Neural cell (in vitro differentiated cells): ENCODE data around the gene SETX. TPM values are rescaled to one million over a fixed set of nuclear protein-coding genes. Genes with fewer than 3 reads are reported as not detected.

Experiments
- H2AFZ ChIP-seq: fragments of 200-600, 300-800 bp; sonication (generic), shearing (Covaris generic); 2 replicates; pipeline ENCODE4 v1.6.0; 2014; ENCODE audit warnings: low read depth, mild to moderate bottlenecking, antibody characterized with exemption, low read length, moderate library complexity
- H3F3A ChIP-seq: fragments of 200-600 bp; shearing (Covaris generic); 2 replicates; pipeline ENCODE4 v1.6.1; 2016; ENCODE audit warnings: mild to moderate bottlenecking, moderate library complexity, mixed read lengths, antibody characterized with exemption, low read length; ENCODE audit not compliant: insufficient read depth, poor library complexity, severe bottlenecking
- H3K27ac ChIP-seq: fragments of 200-600, 300-800 bp; sonication (generic), shearing (Covaris generic); 2 replicates; pipeline ENCODE4 v1.5.1; 2014; ENCODE audit warnings: mild to moderate bottlenecking, low read length, moderate library complexity
- H3K27me3 ChIP-seq: fragments of 300-800, 200-600 bp; sonication (generic), shearing (Covaris generic); 2 replicates; pipeline ENCODE4 v1.6.0; 2014; ENCODE audit warnings: mild to moderate bottlenecking, low read depth, low read length, moderate library complexity; ENCODE audit not compliant: insufficient read depth
- H3K36me3 ChIP-seq: fragments of 300-800, 200-600 bp; sonication (generic), shearing (Covaris generic); 2 replicates; pipeline ENCODE4 v1.5.1; 2014; ENCODE audit warnings: mild to moderate bottlenecking, antibody characterized with exemption, low read length, moderate library complexity; ENCODE audit not compliant: insufficient read depth
- H3K4me2 ChIP-seq: fragments of 300-800, 200-600 bp; sonication (generic), shearing (Covaris generic); 2 replicates; pipeline ENCODE4 v1.6.0; 2014; ENCODE audit warnings: mild to moderate bottlenecking, low read length
- H3K4me3 ChIP-seq: fragments of 300-800, 200-600 bp; sonication (generic), shearing (Covaris generic); 2 replicates; pipeline ENCODE4 v1.5.1; 2014; ENCODE audit warnings: mild to moderate bottlenecking, low read length, moderate library complexity
- H3K79me2 ChIP-seq: fragments of 200-600 bp; shearing (Covaris generic); replicated peaks from 2 replicates; pipeline ENCODE4 v1.6.0; 2014; ENCODE audit warnings: mild to moderate bottlenecking, low read length, moderate library complexity; ENCODE audit not compliant: insufficient read depth
- H3K9ac ChIP-seq: fragments of 300-800, 200-600 bp; sonication (generic), shearing (Covaris generic); 2 replicates; pipeline ENCODE4 v1.6.1; 2016; ENCODE audit warnings: mild to moderate bottlenecking, low read length, mixed read lengths
- H3K9me2 ChIP-seq: fragments of 200-600 bp; shearing (Covaris generic); 2 replicates; pipeline ENCODE4 v1.6.1; 2016; ENCODE audit warnings: mild to moderate bottlenecking, low read length, mixed read lengths; ENCODE audit not compliant: insufficient read depth
- H3K9me3 ChIP-seq: fragments of 200-600, 300-800 bp; sonication (generic), shearing (Covaris generic); 2 replicates; pipeline ENCODE4 v1.6.1; 2016; ENCODE audit warnings: mild to moderate bottlenecking, mixed run types, low read length, moderate library complexity, mixed read lengths
- H4K20me1 ChIP-seq: fragments of 200-600 bp; shearing (Covaris generic); 2 replicates; pipeline ENCODE4 v1.6.1; 2016; ENCODE audit warnings: mild to moderate bottlenecking, mixed run types; ENCODE audit not compliant: insufficient read depth
- CTCF ChIP-seq: fragments of 450-650 bp; IDR thresholded peaks from 2 replicates; pipeline ENCODE4 v1.5.1; 2014; ENCODE audit warnings: antibody characterized with exemption, mild to moderate bottlenecking, moderate library complexity; ENCODE audit not compliant: poor library complexity, severe bottlenecking
- EP300 ChIP-seq: fragments of 450-650 bp; conservative IDR thresholded peaks from 2 replicates; pipeline ENCODE4 v1.6.1; 2014; ENCODE audit warnings: antibody characterized with exemption, mild to moderate bottlenecking, moderate library complexity; ENCODE audit not compliant: poor library complexity, severe bottlenecking
- EZH2 ChIP-seq: fragments of 200-600, 300-800 bp; shearing (Covaris generic), sonication (generic); IDR thresholded peaks from 2 replicates; pipeline ENCODE4 v1.6.1; 2014; ENCODE audit warnings: antibody characterized with exemption, low read length, borderline replicate concordance, mild to moderate bottlenecking; ENCODE audit not compliant: insufficient read depth, poor library complexity, severe bottlenecking
- MXI1 ChIP-seq: fragments of 450-650 bp; conservative IDR thresholded peaks from 2 replicates; pipeline ENCODE4 v1.6.1; 2014; ENCODE audit warnings: antibody characterized with exemption, mild to moderate bottlenecking; ENCODE audit not compliant: poor library complexity, severe bottlenecking
- POLR2AphosphoS5 ChIP-seq: IDR thresholded peaks from 2 replicates; pipeline ENCODE4 v1.6.1; 2012
- RAD21 ChIP-seq: fragments of 450-650 bp; conservative IDR thresholded peaks from 2 replicates; pipeline ENCODE4 v1.6.1; 2014; ENCODE audit warnings: antibody characterized with exemption, mild to moderate bottlenecking, moderate library complexity
- REST ChIP-seq: IDR thresholded peaks from 2 replicates; pipeline ENCODE4 v1.6.1; 2012; ENCODE audit warnings: borderline replicate concordance
- SMC3 ChIP-seq: fragments of 450-650 bp; conservative IDR thresholded peaks from 2 replicates; pipeline ENCODE4 v1.6.1; 2014; ENCODE audit warnings: antibody characterized with exemption, mild to moderate bottlenecking, moderate library complexity; ENCODE audit not compliant: poor library complexity
- TAF1 ChIP-seq: IDR thresholded peaks from 2 replicates; pipeline ENCODE4 v1.6.1; 2012; ENCODE audit warnings: low read depth
- polyA plus RNA-seq: library from polyadenylated mRNA; depleted of rRNA; stranded (reverse); fragments of >200 nt; gene quantifications from 2 replicates; pipeline ENCODE4 v1.2.3, GENCODE V29; 2014

SETX gene
- polyA plus RNA-seq, 1 donor from 2014 or later, result 32.0 TPM

DNA sequence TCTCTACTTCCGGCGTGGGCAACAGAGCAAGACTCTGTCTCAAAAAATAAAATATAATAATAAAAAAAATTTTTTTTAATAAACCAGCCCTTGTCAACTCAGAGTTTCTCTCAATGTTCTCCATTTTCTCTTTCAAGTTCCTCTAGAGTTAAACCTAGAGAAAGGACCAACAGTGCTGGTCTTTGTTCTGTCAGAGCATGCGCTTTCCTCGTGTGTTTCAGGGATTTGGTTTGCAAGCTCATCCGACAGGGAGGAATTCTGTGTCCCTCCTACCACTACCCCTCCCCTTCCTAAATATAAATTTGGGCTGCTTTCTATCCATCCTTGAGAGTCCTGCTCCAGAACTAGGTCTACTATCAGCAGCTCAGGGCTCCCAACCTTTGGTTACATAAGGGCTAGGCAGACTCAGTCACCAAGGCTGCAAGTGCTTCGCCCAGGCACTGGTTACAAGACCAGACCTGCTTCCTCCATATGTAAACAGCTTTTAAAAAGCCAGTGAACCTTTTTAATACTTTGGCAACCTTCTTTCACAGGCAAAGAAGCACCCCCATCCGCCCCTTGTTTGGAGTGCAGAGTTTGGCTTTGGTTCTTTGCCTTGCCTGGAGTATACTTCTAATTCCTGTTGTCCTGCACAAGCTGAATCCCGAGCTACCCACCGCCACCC lies 13.5 kb downstream of the SETX start:
- Histone ChIP-seq H3K4me3 (no peak overlapping the region), H3K9me3 (no peaks in the 10 kb centered on the region), H3K27ac (no peak overlapping the region), H3F3A (no peaks in the 10 kb centered on the region), H3K4me2 (no peak overlapping the region), H2AFZ (no peak overlapping the region), H3K36me3 (no peaks in the 10 kb centered on the region), H3K27me3 (no peaks in the 10 kb centered on the region), H3K9me2 (no peaks in the 10 kb centered on the region), H3K9ac (no peak overlapping the region), H3K79me2 (no peaks in the 10 kb centered on the region), H4K20me1 (no peaks in the 10 kb centered on the region)
- TF ChIP-seq TAF1, result no peak
- TF ChIP-seq POLR2AphosphoS5, result no peak
- no peak for TF ChIP-seq RAD21
- no peak for TF ChIP-seq EP300
- TF ChIP-seq MXI1, result no peak
- no peak for TF ChIP-seq EZH2
- no peak for TF ChIP-seq SMC3
- TF ChIP-seq REST, result no peak
- no peak for TF ChIP-seq CTCF

- Histone ChIP-seq H3K79me2 (no peaks in the 10 kb centered on the region), H3K27me3 (no peaks in the 10 kb centered on the region), H3K9me3 (no peaks in the 10 kb centered on the region), H3K27ac (no peak overlapping the region), H3K4me2 (no peak overlapping the region), H3K9me2 (no peaks in the 10 kb centered on the region), H3K36me3 (peaks cover 39% of the 10 kb centered on the region), H2AFZ (no peak overlapping the region), H3F3A (no peaks in the 10 kb centered on the region), H4K20me1 (no peaks in the 10 kb centered on the region), H3K9ac (no peak overlapping the region), H3K4me3 (no peak overlapping the region)
- TF ChIP-seq RAD21, result no peak
- TF ChIP-seq TAF1, result no peak
- no peak for TF ChIP-seq MXI1
- no peak for TF ChIP-seq EP300
- no peak for TF ChIP-seq EZH2
- no peak for TF ChIP-seq REST
- no peak for TF ChIP-seq SMC3
- TF ChIP-seq CTCF, result no peak
- no peak for TF ChIP-seq POLR2AphosphoS5
These were observed 20.4 kb downstream of the SETX start for GRCh38 chr9:132334364-132334763.
